Endothelial cell of umbilical vein (primary cell): ENCODE data around the gene NPFFR1. TPM values are rescaled to one million over a fixed set of nuclear protein-coding genes. Genes with fewer than 3 reads are reported as not detected.

Source experiments
- BruUV-seq: library from RNA; stranded (reverse); fragments of 400-500 nt; replicated peaks from 2 replicates; lab custom pipeline; 2021; lab: Mats Ljungman, UMichigan
- CTCF ChIA-PET: fragments of 300-600, 350-600 bp; sonication (Branson Sonifier 250); formaldehyde crosslinking; loops from one replicate; lab custom pipeline; 2021; ENCODE audit warnings: antibody characterized with exemption, inconsistent platforms; lab: Charles Lee
- POLR2A ChIA-PET: fragments of 300-600, 350-600 bp; sonication (Branson Sonifier 250); formaldehyde crosslinking; loops from one replicate; lab custom pipeline; 2021; ENCODE audit warnings: antibody characterized with exemption, inconsistent platforms; lab: Charles Lee
- DNase-seq: peaks from one replicate; pipeline ENCODE4 v3.0.0-alpha.2; 2011; ENCODE audit warnings: low read depth, low spot score
- FAIRE-seq: peaks from 2 replicates; lab custom pipeline; 2011; peaks lifted over from hg19 to GRCh38; lab: Jason Lieb, UNC
- H2AFZ ChIP-seq: 2 replicates; pipeline ENCODE4 v1.6.0; 2012; ENCODE audit warnings: low read depth, low read length, control low read depth, inconsistent platforms
- H3K27ac ChIP-seq: 2 replicates; pipeline ENCODE4 v1.5.1; 2011; ENCODE audit warnings: low read depth, mild to moderate bottlenecking, control low read depth, low read length, moderate library complexity; ENCODE audit not compliant: insufficient read depth
- H3K27me3 ChIP-seq, 2 experiments: 2 replicates each; pipeline versions ENCODE4 v1.6.0 to v1.6.1; 2011; ENCODE audit warnings: low read length in 2 of 2, mixed read lengths in 1 of 2; ENCODE audit not compliant: control insufficient read depth in 2 of 2, insufficient read depth in 2 of 2
- H3K36me3 ChIP-seq, 2 experiments: 2 replicates in 1 of 2; 3 replicates in 1 of 2; pipeline ENCODE4 v1.5.1; 2011; ENCODE audit warnings: low read length in 2 of 2, mild to moderate bottlenecking in 1 of 2, moderate library complexity in 1 of 2; ENCODE audit not compliant: control insufficient read depth in 2 of 2, insufficient read depth in 2 of 2; ENCODE audit errors: extremely low read depth in 1 of 2
- H3K4me1 ChIP-seq: 3 replicates; pipeline ENCODE4 v1.5.1; 2011; ENCODE audit warnings: mild to moderate bottlenecking, low read length; ENCODE audit not compliant: control insufficient read depth, insufficient read depth; ENCODE audit errors: extremely low read depth
- H3K4me2 ChIP-seq: 2 replicates; pipeline ENCODE4 v1.6.1; 2011; ENCODE audit warnings: low read length, control low read depth, mixed read lengths; ENCODE audit not compliant: insufficient read depth
- H3K4me3 ChIP-seq, 3 experiments: fragments of 200-600 bp in 1 of 3; sonication (generic), shearing (Covaris generic) in 1 of 3; replicated peaks in 1 of 3; 2 replicates each; pipeline ENCODE4 v1.5.1; 2011 to 2016; ENCODE audit warnings: control low read depth in 3 of 3, low read length in 3 of 3, mild to moderate bottlenecking in 2 of 3, inconsistent platforms in 1 of 3, low read depth in 1 of 3, moderate library complexity in 1 of 3; ENCODE audit not compliant: insufficient read depth in 1 of 3
- H3K79me2 ChIP-seq: 2 replicates; pipeline ENCODE4 v1.6.0; 2012; ENCODE audit warnings: low read length, inconsistent platforms; ENCODE audit not compliant: control insufficient read depth, insufficient read depth
- H3K9ac ChIP-seq: replicated peaks from 2 replicates; pipeline ENCODE3; 2011; ENCODE audit warnings: low read length, control low read depth; ENCODE audit not compliant: insufficient read depth; ENCODE audit errors: extremely low read depth
- H3K9me1 ChIP-seq: replicated peaks from 3 replicates; pipeline ENCODE4 v1.6.0; 2011; ENCODE audit warnings: mild to moderate bottlenecking, low read length; ENCODE audit not compliant: control insufficient read depth, insufficient read depth; ENCODE audit errors: extremely low read depth
- H3K9me3 ChIP-seq: replicated peaks from 2 replicates; pipeline ENCODE4 v1.5.1; 2012; ENCODE audit warnings: low read length, inconsistent platforms; ENCODE audit not compliant: control insufficient read depth, insufficient read depth
- H4K20me1 ChIP-seq: replicated peaks from 2 replicates; pipeline ENCODE3; 2011; ENCODE audit warnings: mild to moderate bottlenecking, low read length; ENCODE audit not compliant: control insufficient read depth, insufficient read depth; ENCODE audit errors: extremely low read depth
- EZH2 ChIP-seq: IDR thresholded peaks from 2 replicates; pipeline ENCODE4 v1.6.1; 2012; ENCODE audit warnings: borderline replicate concordance, low read depth, mild to moderate bottlenecking, moderate library complexity, low read length, inconsistent platforms; ENCODE audit not compliant: severe bottlenecking
- FOS ChIP-seq: IDR thresholded peaks from 2 replicates; pipeline ENCODE4 v1.6.1; 2011; ENCODE audit warnings: mild to moderate bottlenecking, low read length, moderate library complexity, borderline replicate concordance; ENCODE audit not compliant: insufficient read depth
- GATA2 ChIP-seq: IDR thresholded peaks from 2 replicates; pipeline ENCODE4 v1.7.0; 2011; ENCODE audit warnings: low read depth, mild to moderate bottlenecking, moderate library complexity, mixed read lengths, low read length; ENCODE audit not compliant: insufficient read length, insufficient read depth
- JUN ChIP-seq: IDR thresholded peaks from 2 replicates; pipeline ENCODE4 v1.6.1; 2011; ENCODE audit warnings: borderline replicate concordance, low read depth; ENCODE audit not compliant: insufficient read length, insufficient read depth
- MYC ChIP-seq: IDR thresholded peaks from one replicate; pipeline ENCODE4 v1.6.1; 2011; ENCODE audit warnings: mild to moderate bottlenecking, low read depth, low read length
- POLR2A ChIP-seq: IDR thresholded peaks from 2 replicates; pipeline ENCODE4 v1.6.1; 2012; ENCODE audit warnings: low read depth, mild to moderate bottlenecking, control low read depth, low read length
- POLR2AphosphoS5 ChIP-seq: IDR thresholded peaks from 2 replicates; pipeline ENCODE4 v1.6.1; 2012; ENCODE audit warnings: low read depth, mild to moderate bottlenecking, control low read depth, low read length, moderate library complexity; ENCODE audit not compliant: insufficient read depth
- dilution Hi-C: fragments of 300-500 bp; cut with MboI; formaldehyde crosslinking; loops from one replicate; pipeline ENCODE4 v1.15.0; 2019; ENCODE audit warnings: low sequenced_read_pairs; ENCODE audit not compliant: extremely low pct_ligation_motif_present
- intact Hi-C: fragments of 100-400 bp; cut with micrococcal nuclease; formaldehyde crosslinking; loops from one replicate; pipeline ENCODE4 v1.10.0; 2022
- polyA plus RNA-seq, 4 experiments: library from polyadenylated mRNA; depleted of rRNA in 3 of 4; stranded (reverse) in 3 of 4; unstranded in 1 of 4; fragments of >200 nt; gene quantifications; 2 replicates each; pipeline versions ENCODE4 v1.2.1 to v1.2.3, GENCODE V29; 2011 to 2012; ENCODE audit warnings: missing spikeins in 1 of 4
- total RNA-seq: library from RNA; stranded (reverse); gene quantifications from 2 replicates; pipeline ENCODE4 v1.2.3, GENCODE V29; 2021
- TF ChIP-seq, protein P1 (sequence below), 2 donors: IDR thresholded peaks; 1 replicate in 1 of 2; 2 replicates in 1 of 2; pipeline ENCODE4 v1.5.1; 2011; ENCODE audit warnings: low read length in 2 of 2, mild to moderate bottlenecking in 2 of 2, moderate library complexity in 2 of 2, control low read depth in 1 of 2, inconsistent platforms in 1 of 2, low read depth in 1 of 2; ENCODE audit not compliant: insufficient read depth in 1 of 2; ENCODE audit errors: extremely low read depth in 1 of 2
- TF ChIP-seq, protein P2 (sequence below): IDR thresholded peaks from 2 replicates; pipeline ENCODE4 v1.6.1; 2011; ENCODE audit not compliant: insufficient read depth, insufficient read length

The NPFFR1 gene
- total and polyA plus RNA-seq, 2 donors (not counting 3 experiments of a cell fraction or from before 2014, with no cell fraction given) = not detected

- FAIRE-seq = no peak
These were observed 49.5 kb upstream of the NPFFR1 start for GRCh38 chr10:70333268-70333667.

More at GRCh38 chr10:70333268-70333667, 49.5 kb upstream of the NPFFR1 start:
- dilution Hi-C loops = no loop called here
- Histone ChIP-seq H3K9me3 (no peaks in the 10 kb centered on the region), H4K20me1 (no peaks in the 10 kb centered on the region), H2AFZ (no peak overlapping the region), H3K36me3 (no peaks in the 10 kb centered on the region), H3K4me2 (no peak overlapping the region), H3K4me3 (no peak overlapping the region), H3K27ac (no peak overlapping the region), H3K79me2 (no peaks in the 10 kb centered on the region), H3K4me1 (peaks cover 8% of the 10 kb centered on the region), H3K9me1 (no peaks in the 10 kb centered on the region), H3K9ac (no peak overlapping the region), H3K27me3 (peaks cover 19 to 23% of the 10 kb centered on the region in 2 experiments)
- TF ChIP-seq, protein P1, sequence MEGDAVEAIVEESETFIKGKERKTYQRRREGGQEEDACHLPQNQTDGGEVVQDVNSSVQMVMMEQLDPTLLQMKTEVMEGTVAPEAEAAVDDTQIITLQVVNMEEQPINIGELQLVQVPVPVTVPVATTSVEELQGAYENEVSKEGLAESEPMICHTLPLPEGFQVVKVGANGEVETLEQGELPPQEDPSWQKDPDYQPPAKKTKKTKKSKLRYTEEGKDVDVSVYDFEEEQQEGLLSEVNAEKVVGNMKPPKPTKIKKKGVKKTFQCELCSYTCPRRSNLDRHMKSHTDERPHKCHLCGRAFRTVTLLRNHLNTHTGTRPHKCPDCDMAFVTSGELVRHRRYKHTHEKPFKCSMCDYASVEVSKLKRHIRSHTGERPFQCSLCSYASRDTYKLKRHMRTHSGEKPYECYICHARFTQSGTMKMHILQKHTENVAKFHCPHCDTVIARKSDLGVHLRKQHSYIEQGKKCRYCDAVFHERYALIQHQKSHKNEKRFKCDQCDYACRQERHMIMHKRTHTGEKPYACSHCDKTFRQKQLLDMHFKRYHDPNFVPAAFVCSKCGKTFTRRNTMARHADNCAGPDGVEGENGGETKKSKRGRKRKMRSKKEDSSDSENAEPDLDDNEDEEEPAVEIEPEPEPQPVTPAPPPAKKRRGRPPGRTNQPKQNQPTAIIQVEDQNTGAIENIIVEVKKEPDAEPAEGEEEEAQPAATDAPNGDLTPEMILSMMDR (IDR thresholded peaks at IDR 0.05; ENCODE audit: extremely low read depth in 1 of 2, insufficient read depth in 1 of 2, low read depth in 1 of 2, low read length in 2 of 2) = no peak
- TF ChIP-seq MYC = no peak
- no peak for TF ChIP-seq JUN
- TF ChIP-seq FOS = no peak
- TF ChIP-seq, protein P2, sequence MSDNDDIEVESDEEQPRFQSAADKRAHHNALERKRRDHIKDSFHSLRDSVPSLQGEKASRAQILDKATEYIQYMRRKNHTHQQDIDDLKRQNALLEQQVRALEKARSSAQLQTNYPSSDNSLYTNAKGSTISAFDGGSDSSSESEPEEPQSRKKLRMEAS = no peak
- no peak for TF ChIP-seq POLR2A
- TF ChIP-seq POLR2AphosphoS5 = no peak
- TF ChIP-seq GATA2 = no peak
- no peak for TF ChIP-seq EZH2
- intact Hi-C loops = loop anchor here (5.0 kb wide), 1 partner anchor 36 kb away; no protein-coding TSS in a partner anchor
- ChIA-PET CTCF (interaction anchor here (1.2 to 2.4 kb wide), 3 partner anchors 12 to 112 kb away, joined by 3 to 8 read pairs (median 5); no protein-coding TSS in a partner anchor), POLR2A (no interaction called here)
- DNase-seq = no peak
- no TSS peak for BruUV-seq
